ENCODE results near the gene MAST2. TPM values are rescaled to one million over a fixed set of nuclear protein-coding genes. Genes with fewer than 3 reads are reported as not detected.

Gene MAST2
- total and polyA plus RNA-seq, 2 of the 4 experiments (the other 2 are of a cell fraction), result 14.2 to 41.0 TPM

DNA sequence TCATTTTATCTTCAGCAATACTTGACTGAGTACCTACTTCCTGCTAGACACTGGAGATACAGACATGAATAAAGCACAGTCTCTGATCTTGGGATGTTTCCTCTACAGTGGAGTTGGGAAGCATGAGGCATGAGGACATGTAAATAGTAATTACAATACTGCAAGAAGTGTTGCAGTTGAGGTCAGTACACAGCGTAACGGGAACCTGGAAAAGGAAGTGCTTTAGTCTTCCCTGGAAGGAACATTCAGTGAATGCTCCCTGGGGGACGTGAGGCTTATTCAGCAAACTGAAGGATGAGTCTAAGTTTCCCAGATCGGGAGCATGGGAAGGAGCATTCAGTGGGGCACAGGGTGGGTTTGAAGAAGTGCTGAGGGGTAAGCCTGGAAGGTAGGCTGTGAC is 216.6 kb downstream of the MAST2 start:
- no peaks in the 10 kb centered on the region for H3K79me1 ChIP-seq (ENCODE audit: low read depth in 1 of 2, low read length in 2 of 2)
- no peak overlapping the region for H3K4me2 ChIP-seq (ENCODE audit: low read depth, low read length)
- TF ChIP-seq MAFK (IDR thresholded peaks at IDR 0.05; ENCODE audit: low read depth, low read length) (no peak), CHD1 (IDR thresholded peaks at IDR 0.05; ENCODE audit: low read depth, low read length) (no peak), RAD21 (IDR thresholded peaks at IDR 0.05; ENCODE audit: low read length) (no peak), BHLHE40 (IDR thresholded peaks at IDR 0.05; ENCODE audit: low read depth, low read length) (no peak), MAZ (IDR thresholded peaks at IDR 0.05; ENCODE audit: borderline replicate concordance, low read depth, low read length) (no peak), NFE2L2 (IDR thresholded peaks at IDR 0.05; ENCODE audit: low read depth, low read length) (no peak), RCOR1 (IDR thresholded peaks at IDR 0.05; ENCODE audit: insufficient replicate concordance, low read length) (no peak), POLR2A (IDR thresholded peaks at IDR 0.05; ENCODE audit: low read depth, low read length) (no peak), SMC3 (IDR thresholded peaks at IDR 0.05; ENCODE audit: low read depth, low read length) (no peak), FOS (IDR thresholded peaks at IDR 0.05; ENCODE audit: low read depth, low read length) (no peak)
- TF ChIP-seq, protein P1, sequence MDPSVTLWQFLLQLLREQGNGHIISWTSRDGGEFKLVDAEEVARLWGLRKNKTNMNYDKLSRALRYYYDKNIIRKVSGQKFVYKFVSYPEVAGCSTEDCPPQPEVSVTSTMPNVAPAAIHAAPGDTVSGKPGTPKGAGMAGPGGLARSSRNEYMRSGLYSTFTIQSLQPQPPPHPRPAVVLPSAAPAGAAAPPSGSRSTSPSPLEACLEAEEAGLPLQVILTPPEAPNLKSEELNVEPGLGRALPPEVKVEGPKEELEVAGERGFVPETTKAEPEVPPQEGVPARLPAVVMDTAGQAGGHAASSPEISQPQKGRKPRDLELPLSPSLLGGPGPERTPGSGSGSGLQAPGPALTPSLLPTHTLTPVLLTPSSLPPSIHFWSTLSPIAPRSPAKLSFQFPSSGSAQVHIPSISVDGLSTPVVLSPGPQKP (IDR thresholded peaks at IDR 0.05; ENCODE audit: borderline replicate concordance, low read depth, low read length), result no peak
- TF ChIP-seq, protein P2, sequence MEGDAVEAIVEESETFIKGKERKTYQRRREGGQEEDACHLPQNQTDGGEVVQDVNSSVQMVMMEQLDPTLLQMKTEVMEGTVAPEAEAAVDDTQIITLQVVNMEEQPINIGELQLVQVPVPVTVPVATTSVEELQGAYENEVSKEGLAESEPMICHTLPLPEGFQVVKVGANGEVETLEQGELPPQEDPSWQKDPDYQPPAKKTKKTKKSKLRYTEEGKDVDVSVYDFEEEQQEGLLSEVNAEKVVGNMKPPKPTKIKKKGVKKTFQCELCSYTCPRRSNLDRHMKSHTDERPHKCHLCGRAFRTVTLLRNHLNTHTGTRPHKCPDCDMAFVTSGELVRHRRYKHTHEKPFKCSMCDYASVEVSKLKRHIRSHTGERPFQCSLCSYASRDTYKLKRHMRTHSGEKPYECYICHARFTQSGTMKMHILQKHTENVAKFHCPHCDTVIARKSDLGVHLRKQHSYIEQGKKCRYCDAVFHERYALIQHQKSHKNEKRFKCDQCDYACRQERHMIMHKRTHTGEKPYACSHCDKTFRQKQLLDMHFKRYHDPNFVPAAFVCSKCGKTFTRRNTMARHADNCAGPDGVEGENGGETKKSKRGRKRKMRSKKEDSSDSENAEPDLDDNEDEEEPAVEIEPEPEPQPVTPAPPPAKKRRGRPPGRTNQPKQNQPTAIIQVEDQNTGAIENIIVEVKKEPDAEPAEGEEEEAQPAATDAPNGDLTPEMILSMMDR (conservative IDR thresholded peaks at IDR 0.05; ENCODE audit: low read depth, low read length), result no peak
- no peak overlapping the region for H2BK120ac ChIP-seq (ENCODE audit: low read depth, low read length)
- no peak overlapping the region for H3K23ac ChIP-seq (ENCODE audit: low read depth, low read length)
- no peak overlapping the region for H3K56ac ChIP-seq (ENCODE audit: extremely low read depth, insufficient read depth, low read length)
- no peak overlapping the region for H3K18ac ChIP-seq (ENCODE audit: low read depth, low read length)
- no peak overlapping the region for H2AK5ac ChIP-seq (ENCODE audit: low read depth, low read length)
- H4K5ac ChIP-seq (ENCODE audit: low read depth, low read length), result no peak overlapping the region
- ATAC-seq (ENCODE audit: low read depth), result no peak
- no peak overlapping the region for H3K4ac ChIP-seq (ENCODE audit: low read depth, low read length)
- no peak overlapping the region for H2BK15ac ChIP-seq (ENCODE audit: low read depth, low read length)
- CTCF ChIA-PET, result no interaction called here
- H3K27ac ChIP-seq (ENCODE audit: insufficient read depth, low read length), result no peak overlapping the region
- POLR2A ChIA-PET (ENCODE audit: unreplicated experiment), result no interaction called here
- no peaks in the 10 kb centered on the region for H3K9me3 ChIP-seq (ENCODE audit: control insufficient read depth, insufficient read depth, low read length)
- dilution Hi-C loops (cut with HindIII; ENCODE audit: low sequenced_read_pairs, unreplicated experiment), result no loop called here
- no peaks in the 10 kb centered on the region for H3K27me3 ChIP-seq (ENCODE audit: control insufficient read depth, insufficient read depth, low read length)
- H4K8ac ChIP-seq (ENCODE audit: low read depth in 2 of 2, low read length in 2 of 2), result no peak overlapping the region
- H4K20me1 ChIP-seq (ENCODE audit: insufficient read depth, low read length), result no peaks in the 10 kb centered on the region
- H3K14ac ChIP-seq (replicated peaks; ENCODE audit: low read depth, low read length), result no peak overlapping the region
- H2AFZ ChIP-seq (replicated peaks; ENCODE audit: low read length, poor library complexity), result no peak overlapping the region
- H2BK20ac ChIP-seq (ENCODE audit: low read depth, low read length), result no peak overlapping the region
- intact Hi-C loops (cut with micrococcal nuclease), result no loop called here
- H2BK5ac ChIP-seq (ENCODE audit: low read depth, low read length, poor library complexity, severe bottlenecking), result no peak overlapping the region
- no peak overlapping the region for H2AK9ac ChIP-seq (replicated peaks; ENCODE audit: low read depth, low read length, poor library complexity)
- no peak overlapping the region for H4K91ac ChIP-seq (ENCODE audit: insufficient read depth, low read depth, low read length)
- in situ Hi-C loops (cut with MboI; ENCODE audit: low sequenced_read_pairs), result no loop called here
- H3K4me3 ChIP-seq (ENCODE audit: insufficient read depth, low read depth, low read length), result no peak overlapping the region
- peaks cover 4% of the 10 kb centered on the region for H3K9me1 ChIP-seq (ENCODE audit: insufficient read depth, low read length)
- 83% methylated on average over 1 of the region's 4 CpGs; no CpG with 5 or more reads in 1 of the 2 experiments for WGBS, 2 experiments (ENCODE audit: extremely low coverage in 2 of 2, insufficient read length in 1 of 2)
- no peaks in the 10 kb centered on the region for H3K4me1 ChIP-seq (ENCODE audit: control insufficient read depth, insufficient read depth, low read length)
- H3K36me3 ChIP-seq (ENCODE audit: control insufficient read depth, insufficient read depth, low read length), result peaks cover 22% of the 10 kb centered on the region
- no peak overlapping the region for H3K9ac ChIP-seq (ENCODE audit: low read depth, low read length)
- DNase-seq, result no peak
- BruUV-seq (replicated peaks), result no TSS peak

Measured in IMR-90 (cell line).